Erythroblast (primary cell): ENCODE data around the gene LRRC3.

Source experiments
- DNase-seq, 2 experiments: peaks; one replicate each; lab custom pipeline; 2025; lab: John Stamatoyannopoulos, UW
- GATA1 ChIP-seq: IDR thresholded peaks from 2 replicates; pipeline ENCODE4 v1.6.1; 2011; ENCODE audit warnings: low read depth, mild to moderate bottlenecking, control low read depth, low read length, moderate library complexity
- POLR2A ChIP-seq: IDR thresholded peaks from 2 replicates; pipeline ENCODE4 v1.6.1; 2011; ENCODE audit warnings: mild to moderate bottlenecking, low read length

LRRC3 gene

GRCh38 chr21:44503901-44504399 is 48.6 kb downstream of the LRRC3 start:
- TF ChIP-seq GATA1 (no peak), POLR2A (no peak)
- DNase-seq: no peak

DNA sequence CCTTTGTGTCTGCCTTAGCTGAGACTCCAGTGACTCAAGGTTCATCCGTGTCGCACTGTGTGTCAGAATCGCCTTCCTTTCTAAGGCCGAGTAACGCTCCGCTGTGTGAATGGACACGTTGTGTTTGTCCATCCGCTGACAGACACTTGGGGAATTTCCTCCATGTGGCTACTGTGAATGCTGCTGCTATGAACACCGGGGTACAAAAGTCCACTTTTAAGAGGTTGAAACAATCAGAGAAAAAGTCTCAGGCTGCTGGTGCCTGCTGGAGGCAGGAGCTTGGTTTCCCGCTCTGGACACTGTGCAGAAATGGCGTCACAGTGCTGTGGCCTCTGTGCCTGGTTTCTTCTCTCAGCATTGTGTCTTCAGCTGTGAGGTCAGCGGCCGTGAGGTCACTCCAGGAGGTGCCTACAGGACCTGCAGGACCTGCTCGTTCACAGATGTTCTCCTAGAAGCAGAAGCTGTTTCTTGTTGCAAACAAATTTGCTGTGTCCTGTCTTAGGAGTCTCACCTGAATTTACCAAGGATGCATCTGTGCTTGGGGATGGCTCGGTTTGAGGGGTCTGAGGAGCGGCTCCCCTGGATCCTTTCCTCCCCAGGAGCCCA is 50.5 kb downstream of the LRRC3 start:
- TF ChIP-seq GATA1: no peak
- no peak for TF ChIP-seq POLR2A

DNA sequence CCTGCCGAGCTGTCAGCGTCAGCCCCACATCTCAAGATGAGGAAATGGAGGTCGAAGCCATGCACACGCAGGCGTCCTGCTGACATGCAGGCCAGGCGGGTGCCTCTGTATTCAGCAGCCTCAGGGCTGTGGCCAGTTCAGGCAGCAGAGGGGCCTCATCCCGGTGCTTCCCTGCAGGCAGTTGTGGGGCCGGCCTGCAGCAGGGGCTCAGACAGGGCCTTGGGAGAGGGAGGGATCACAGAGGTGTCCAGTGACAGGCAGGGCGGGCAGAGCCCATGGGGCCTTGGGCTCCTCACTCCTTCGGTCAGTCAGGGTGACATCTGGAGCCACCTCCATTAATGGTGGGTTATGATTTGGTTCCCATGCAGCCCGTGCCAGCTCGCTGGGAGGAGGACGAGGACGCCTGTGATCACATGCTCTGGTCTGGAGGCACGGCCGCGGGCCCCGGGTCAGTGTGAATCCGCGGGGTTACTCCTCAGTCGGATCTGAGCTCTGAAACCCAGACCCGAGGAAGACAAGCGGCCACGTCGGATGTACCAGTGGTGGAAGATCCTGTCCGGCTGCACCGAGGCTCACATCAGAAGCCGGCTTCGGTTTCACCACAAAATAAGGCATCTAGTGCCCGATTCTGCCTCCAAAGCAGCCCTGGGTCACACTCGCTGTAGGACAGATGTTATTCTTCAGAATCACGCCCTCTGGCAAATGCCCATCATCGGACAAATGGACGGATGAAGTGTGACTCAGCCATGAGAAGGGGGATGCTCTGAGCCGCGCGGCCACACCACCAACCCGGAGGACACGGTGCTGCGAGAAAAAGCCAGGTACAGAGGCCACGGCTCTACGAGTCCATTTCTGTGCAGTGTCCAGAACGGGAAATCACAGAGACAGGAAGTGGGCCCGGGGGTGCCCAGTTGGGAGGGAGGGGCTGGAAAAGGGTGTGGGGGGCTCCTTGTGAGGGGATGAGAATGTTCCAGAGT is 51.3 kb downstream of the LRRC3 start:
- no peak for DNase-seq
- TF ChIP-seq GATA1: no peak
- TF ChIP-seq POLR2A: no peak

More for the DNA sequence above, 50.5 kb downstream of the LRRC3 start:
- DNase-seq: no peak

- TF ChIP-seq POLR2A: no peak
- no peak for TF ChIP-seq GATA1
- no peak for DNase-seq
These were observed 52.5 kb downstream of the LRRC3 start for GRCh38 chr21:44507673-44508425.

GRCh38 chr21:44508426-44508710 is 53.1 kb downstream of the LRRC3 start:
- no peak for TF ChIP-seq POLR2A
- TF ChIP-seq GATA1: no peak
- no peak for DNase-seq

- DNase-seq: no peak
- TF ChIP-seq GATA1 (no peak), POLR2A (no peak)
These were observed 53.6 kb downstream of the LRRC3 start for GRCh38 chr21:44508711-44509445.

GRCh38 chr21:44509539-44509938 is 54.2 kb downstream of the LRRC3 start:
- DNase-seq: no peak
- no peak for TF ChIP-seq POLR2A
- no peak for TF ChIP-seq GATA1

GRCh38 chr21:44510109-44510507 is 54.8 kb downstream of the LRRC3 start:
- no peak for DNase-seq
- no peak for TF ChIP-seq GATA1
- TF ChIP-seq POLR2A: no peak

- no peak for TF ChIP-seq GATA1
- DNase-seq: peak; percentile 54 to 77
These were observed 55.4 kb downstream of the LRRC3 start for GRCh38 chr21:44510508-44511218.

- DNase-seq: peak in 1 of 2 experiments; percentile 24
- no peak for TF ChIP-seq POLR2A
- no peak for TF ChIP-seq GATA1
These were observed 56.1 kb downstream of the LRRC3 start for GRCh38 chr21:44511219-44511937.
